ENCODE results near the gene GNL3L.

DNA sequence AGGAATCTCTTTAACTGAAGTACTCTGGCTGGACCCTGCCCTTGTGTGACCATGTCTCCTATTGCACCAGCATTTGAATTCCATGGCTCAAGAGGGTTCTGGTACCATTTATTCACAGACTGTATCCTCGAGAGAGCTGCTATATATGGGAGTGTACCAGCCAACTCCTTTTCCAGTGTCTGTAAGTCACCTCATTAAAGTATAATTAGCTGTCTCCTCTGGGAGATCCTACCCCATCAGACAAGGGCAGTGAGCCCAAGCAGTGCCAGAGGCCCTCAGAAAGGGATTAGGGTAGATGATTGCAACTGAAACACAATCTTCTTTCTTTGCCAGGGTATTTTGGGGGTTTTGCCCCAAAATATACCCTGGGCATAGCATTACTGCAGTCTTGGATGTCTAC is 31.6 kb downstream of the GNL3L start:
- TF ChIP-seq, protein P1, sequence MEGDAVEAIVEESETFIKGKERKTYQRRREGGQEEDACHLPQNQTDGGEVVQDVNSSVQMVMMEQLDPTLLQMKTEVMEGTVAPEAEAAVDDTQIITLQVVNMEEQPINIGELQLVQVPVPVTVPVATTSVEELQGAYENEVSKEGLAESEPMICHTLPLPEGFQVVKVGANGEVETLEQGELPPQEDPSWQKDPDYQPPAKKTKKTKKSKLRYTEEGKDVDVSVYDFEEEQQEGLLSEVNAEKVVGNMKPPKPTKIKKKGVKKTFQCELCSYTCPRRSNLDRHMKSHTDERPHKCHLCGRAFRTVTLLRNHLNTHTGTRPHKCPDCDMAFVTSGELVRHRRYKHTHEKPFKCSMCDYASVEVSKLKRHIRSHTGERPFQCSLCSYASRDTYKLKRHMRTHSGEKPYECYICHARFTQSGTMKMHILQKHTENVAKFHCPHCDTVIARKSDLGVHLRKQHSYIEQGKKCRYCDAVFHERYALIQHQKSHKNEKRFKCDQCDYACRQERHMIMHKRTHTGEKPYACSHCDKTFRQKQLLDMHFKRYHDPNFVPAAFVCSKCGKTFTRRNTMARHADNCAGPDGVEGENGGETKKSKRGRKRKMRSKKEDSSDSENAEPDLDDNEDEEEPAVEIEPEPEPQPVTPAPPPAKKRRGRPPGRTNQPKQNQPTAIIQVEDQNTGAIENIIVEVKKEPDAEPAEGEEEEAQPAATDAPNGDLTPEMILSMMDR (IDR thresholded peaks at IDR 0.05): no peak
- no peak for TF ChIP-seq POLR2A (IDR thresholded peaks at IDR 0.05)

Measured in body of pancreas (tissue), 4 donors.